M059J (cell line): ENCODE results near the gene CCDC97. TPM values are rescaled to one million over a fixed set of nuclear protein-coding genes. Genes with fewer than 3 reads are reported as not detected.
A peak's percentile ranks its signal among the peaks of the same experiment; 100 is the strongest.

Experiments used
- DNase-seq: peaks from one replicate; pipeline ENCODE4 v3.0.0-alpha.2; 2012; ENCODE audit warnings: low read depth
- total RNA-seq: library from RNA; depleted of rRNA; stranded (reverse); fragments of >200 nt; shearing (Covaris generic); gene quantifications from 2 replicates; pipeline ENCODE4 v1.2.3, GENCODE V29; 2014

The CCDC97 gene
- total RNA-seq, 1 experiment from 2014 or later = 7.2 TPM

DNA sequence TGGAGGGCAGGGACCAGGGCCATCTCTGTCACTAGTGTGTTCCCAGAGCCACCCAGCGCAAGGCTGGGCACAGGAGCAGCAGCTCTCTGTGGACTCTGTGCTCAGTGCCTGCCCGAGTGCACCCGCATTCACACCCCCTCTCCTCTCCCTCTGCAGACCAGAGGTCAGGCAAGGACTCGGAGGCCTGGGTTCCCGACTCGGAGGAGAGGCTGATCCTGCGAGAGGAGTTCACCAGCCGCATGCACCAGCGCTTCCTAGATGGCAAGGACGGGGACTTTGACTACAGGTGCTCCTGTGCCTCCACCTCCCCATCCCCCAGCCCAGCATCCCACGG lies 10.2 kb downstream of the CCDC97 start:
- no peak for DNase-seq

GRCh38 chr19:41320568-41320967 lies 10.6 kb downstream of the CCDC97 start:
- DNase-seq = no peak

DNA sequence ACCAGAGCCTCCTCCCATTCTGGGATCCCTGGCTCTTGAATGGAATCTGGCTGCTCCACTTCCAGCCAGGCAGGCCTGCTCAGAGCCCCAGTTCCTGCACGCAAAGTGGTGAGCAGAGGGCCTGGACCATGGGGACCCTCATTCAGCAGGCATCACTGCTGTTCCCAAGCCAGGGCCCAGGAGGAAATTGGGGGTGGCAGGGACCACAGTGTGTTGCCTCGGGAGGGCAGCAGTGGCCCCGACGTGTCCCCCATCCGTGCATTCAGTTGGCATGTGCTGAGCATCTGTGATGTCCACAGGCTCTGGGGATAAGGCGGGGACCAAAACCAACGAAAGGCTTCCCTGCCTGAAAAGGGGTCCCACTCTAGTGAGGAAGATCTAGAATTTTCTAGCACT lies 11.2 kb downstream of the CCDC97 start:
- DNase-seq = no peak

DNA sequence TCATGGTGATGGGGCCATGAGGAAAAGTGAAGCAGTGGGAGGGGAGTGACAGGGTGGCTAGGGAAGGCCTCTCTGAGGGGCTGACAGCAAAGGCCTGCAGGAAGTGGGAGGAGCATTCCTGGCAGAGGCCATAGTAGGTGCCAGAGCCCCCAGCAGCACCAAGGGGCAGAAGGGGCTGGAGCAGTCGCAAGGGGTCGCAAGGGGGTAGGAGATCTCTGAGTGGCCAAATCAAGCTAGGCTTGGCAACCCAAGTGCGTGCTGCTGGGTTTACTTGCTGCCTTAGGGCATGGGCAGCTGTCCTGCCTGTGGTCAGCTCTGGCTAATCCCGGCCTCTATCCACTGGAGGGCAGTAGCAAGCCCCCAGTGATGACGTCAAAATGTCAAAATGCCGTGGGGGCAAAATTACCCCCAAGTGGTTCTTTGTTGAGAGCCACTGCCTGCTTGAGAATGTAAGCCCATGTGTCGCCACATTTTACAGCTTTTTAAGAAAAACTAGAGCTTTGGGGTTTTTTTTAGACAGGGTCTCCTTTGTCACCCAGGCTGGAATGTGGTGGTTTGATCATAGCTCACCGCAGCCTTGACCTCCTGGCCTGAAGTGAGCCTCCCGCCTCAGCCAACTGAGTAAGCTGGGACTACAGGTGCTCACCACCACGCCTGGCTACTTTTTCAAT lies 11.8 kb downstream of the CCDC97 start:
- peak; percentile 94 for DNase-seq

DNA sequence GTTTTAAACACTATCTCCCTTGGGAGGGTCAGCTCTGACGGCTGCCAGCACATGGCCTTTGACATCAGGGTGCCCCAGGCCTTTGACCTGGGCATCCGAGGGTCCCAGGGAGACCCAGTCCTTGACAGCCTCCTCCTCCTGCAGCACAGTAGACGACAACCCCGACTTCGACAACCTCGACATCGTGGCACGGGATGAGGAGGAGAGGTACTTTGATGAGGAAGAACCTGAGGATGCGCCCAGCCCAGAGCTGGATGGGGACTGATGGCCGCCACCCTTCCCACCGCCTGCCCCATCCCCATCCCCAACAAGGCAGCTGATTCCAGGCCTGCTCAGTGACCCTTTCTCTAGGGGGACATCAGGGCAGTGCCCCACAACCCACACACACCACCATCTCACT lies 12.5 kb downstream of the CCDC97 start:
- no peak for DNase-seq

GRCh38 chr19:41323023-41323422 lies 13.1 kb downstream of the CCDC97 start:
- peak; percentile 89 for DNase-seq

- peak; percentile 98 for DNase-seq
Observed at GRCh38 chr19:41323430-41324125, 13.6 kb downstream of the CCDC97 start.

GRCh38 chr19:41324231-41324702 lies 14.3 kb downstream of the CCDC97 start:
- peak; percentile 42 for DNase-seq

- peak; percentile 93 for DNase-seq
Observed at GRCh38 chr19:41324921-41325639, 15.1 kb downstream of the CCDC97 start.

GRCh38 chr19:41325640-41325946 lies 15.6 kb downstream of the CCDC97 start:
- no peak for DNase-seq

DNA sequence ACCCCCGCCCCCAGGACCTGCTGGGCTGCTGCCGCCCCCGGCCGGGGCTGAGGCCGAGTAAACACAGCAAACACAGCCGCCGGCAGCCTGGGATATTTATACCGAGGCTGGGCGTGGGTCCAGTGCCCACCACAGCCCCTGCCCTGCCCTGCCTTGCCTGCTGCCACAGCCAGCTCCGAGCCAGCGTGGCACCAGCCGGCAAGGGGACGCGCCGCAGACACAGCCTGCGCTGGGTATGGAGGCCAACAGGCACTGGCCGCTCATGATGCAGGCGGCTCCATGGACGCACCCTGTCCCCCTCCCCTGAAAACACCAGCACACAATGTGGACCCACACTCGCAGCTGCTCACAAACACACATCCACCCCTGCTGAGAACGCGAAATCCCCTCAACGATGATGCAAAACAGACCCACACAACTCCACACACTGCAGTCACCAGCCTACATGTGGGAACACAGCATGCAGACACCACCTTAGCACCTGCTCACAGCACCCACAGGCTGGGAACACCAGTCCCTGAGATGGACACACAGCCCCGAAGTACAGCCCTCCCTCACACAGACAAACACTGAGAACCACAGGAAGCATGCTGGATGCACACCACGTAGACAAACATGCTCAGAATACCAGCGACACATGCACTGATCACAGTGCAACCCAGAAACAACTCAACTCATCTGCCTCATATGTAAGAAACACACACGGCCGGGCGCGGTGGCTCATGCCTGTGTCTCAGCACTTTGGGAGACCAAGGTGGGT lies 16.2 kb downstream of the CCDC97 start:
- DNase-seq = peak; percentile 74

GRCh38 chr19:41327076-41327575 lies 17.2 kb downstream of the CCDC97 start:
- DNase-seq = no peak

DNA sequence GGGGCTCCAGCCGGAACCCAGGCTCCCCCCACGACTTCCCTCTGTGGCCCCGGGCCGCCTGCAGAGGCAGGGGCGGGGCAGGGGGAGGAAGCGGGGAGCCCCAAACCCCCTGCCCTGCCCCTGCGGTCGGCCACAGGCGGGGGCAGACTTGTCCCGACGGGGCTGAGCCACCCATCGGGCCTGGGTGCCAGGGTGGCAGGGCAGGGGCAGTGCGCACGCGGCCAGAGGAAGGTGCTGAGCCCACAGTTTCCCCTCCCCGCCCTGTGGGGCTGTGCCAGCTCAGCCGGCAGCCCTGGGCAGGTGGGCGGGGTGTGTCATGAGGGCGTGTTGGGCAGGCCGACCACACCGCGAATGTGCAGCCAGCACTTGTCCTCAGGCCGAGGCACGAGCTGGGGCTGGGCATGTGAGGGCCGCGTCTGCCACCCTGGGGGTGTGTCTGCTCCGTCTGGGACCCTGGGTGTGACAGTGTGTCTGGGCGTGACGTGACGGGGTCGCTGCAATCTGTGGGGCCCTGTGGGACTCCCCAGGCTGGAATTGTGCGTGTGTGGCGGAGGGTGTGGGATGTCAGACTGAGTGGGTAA lies 17.7 kb downstream of the CCDC97 start:
- DNase-seq = peak; percentile 43

- DNase-seq = no peak
Observed at GRCh38 chr19:41328157-41328841, 18.3 kb downstream of the CCDC97 start.

DNA sequence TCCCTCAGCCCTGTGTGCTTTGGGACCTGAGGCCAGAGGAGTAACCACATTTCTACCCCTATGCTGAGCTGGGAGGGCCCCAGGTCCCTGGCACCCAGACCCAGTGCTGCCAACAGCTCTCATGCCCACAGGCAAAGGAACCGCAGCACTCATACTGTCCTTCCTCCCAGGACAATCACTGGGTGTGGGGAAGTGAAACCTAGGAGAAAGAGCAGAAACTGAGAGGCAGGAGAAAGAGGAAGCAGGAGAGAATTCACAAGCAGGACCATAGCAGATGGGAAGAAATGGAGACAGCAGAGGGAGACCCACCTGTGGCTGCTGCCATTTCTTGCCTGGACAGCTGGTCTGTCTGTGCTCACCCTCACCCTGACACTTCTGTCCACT lies 18.9 kb downstream of the CCDC97 start:
- peak; percentile 36 for DNase-seq

DNA sequence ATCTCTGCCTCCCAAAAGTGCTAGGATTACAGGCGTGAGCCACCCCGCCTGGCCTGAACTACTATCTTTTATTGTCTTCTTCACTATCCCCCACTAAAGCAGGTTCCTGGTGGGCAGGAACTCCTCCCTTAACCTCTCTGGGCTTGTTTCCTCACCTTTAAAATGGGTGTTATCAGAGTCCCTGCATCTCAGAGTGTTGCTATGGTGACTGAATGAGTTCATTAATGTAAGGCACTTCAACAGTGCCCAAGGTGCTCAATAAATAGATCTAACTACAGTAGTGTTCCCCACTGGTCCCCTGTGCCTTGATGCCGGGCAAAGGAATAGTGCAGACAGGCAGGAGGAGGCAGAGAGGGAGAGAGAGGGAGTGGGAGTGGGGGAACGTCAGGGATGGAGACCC lies 20.5 kb downstream of the CCDC97 start:
- DNase-seq = no peak

- DNase-seq = no peak
Observed at GRCh38 chr19:41330946-41331678, 21.1 kb downstream of the CCDC97 start.

DNA sequence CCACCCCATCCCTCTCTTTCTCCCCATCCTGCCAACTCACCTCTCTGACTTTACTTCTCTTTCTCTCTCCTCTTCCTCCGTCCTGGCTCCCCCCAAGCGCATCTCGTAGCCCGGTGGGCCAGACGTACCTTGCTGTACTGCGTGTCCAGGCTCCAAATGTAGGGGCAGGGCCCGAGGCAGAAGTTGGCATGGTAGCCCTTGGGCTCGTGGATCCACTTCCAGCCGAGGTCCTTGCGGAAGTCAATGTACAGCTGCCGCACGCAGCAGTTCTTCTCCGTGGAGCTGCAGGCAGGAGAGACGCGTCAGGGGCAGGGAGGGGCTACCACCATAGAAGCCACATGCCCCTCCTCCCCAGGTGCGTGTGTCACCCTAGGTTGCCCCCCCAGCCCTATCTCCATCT lies 22.0 kb downstream of the CCDC97 start:
- no peak for DNase-seq

- DNase-seq = no peak
Observed at GRCh38 chr19:41332468-41332867, 22.5 kb downstream of the CCDC97 start.

- DNase-seq = no peak
Observed at GRCh38 chr19:41334793-41335192, 24.8 kb downstream of the CCDC97 start.
